NCI-H524 (cell line): Measurements from ENCODE around the gene TFG.
"Not testable (repeated sequence)": the region's sequence is repeated elsewhere in the genome, so short reads cannot be mapped to it uniquely, and the experiment has no call there.

ENCODE experiments used
- DNase-seq, 2 experiments: peaks; one replicate each; lab custom pipeline; 2025; lab: John Stamatoyannopoulos, UW

TFG gene

DNA sequence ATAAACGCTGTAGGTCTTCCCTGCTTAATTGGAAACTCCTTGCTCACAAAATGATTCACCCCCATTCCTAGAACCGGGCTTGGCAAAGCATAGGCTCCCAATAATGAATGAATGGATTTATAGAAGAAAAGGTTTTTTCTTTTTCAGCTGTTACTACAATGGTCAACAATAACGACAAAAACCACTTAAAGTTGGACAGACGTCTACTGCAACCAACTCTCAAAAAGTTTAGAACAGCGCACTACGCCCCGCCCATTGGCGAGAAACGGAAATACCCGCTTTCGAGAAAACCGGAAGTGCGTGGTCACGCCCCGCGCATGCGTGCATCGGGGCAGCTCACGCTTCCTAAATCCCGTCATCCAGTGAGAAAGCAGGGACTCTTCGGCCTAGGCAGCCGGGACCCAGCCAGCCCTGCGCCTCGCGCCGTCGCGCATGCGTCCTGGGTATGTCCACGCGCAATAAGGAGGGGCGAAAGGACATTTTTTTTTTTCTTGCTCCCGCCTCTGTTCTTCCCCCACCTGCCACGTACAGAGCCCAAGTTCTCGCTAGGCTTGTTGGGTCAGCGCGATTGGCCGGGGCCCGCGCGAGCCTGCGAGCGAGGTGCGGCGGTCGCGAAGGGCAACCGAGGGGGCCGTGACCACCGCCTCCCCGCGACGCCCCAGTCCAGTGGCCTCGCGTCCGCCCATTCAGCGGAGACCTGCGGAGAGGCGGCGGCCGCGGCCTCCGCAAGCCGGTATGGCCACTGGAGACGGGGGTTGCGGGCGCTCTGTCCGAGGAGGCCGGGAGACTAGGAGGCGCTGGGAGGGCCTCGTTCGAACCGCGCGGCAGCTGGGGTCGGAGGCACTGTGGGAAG, at the start of gene TFG:
TFG (plus strand) TSS at position 506 of the 853 bp plus-strand sequence. CDS start 4,192 bp downstream, outside the sequence.
- peak; percentile 99 to 100 for DNase-seq

DNA sequence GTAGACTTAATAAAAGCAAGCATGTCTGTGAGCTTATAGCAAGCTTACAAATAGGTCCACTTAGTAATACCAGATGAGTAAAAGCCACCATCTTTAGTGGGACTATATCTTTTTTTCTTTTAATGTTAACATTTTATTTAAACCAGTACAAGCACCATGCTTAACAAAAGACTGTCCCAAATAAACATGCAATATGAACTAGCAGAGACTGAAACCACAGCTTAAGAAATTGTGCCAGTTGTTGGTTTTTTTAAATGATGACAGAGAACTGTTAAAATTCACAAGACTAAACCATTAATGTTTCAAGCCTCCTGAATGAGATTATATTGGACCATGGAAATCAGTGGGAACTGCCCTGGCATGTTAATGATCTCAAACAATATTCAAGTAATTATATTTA, 48.0 kb upstream of the TFG start:
- not testable (repeated sequence) for DNase-seq

DNA sequence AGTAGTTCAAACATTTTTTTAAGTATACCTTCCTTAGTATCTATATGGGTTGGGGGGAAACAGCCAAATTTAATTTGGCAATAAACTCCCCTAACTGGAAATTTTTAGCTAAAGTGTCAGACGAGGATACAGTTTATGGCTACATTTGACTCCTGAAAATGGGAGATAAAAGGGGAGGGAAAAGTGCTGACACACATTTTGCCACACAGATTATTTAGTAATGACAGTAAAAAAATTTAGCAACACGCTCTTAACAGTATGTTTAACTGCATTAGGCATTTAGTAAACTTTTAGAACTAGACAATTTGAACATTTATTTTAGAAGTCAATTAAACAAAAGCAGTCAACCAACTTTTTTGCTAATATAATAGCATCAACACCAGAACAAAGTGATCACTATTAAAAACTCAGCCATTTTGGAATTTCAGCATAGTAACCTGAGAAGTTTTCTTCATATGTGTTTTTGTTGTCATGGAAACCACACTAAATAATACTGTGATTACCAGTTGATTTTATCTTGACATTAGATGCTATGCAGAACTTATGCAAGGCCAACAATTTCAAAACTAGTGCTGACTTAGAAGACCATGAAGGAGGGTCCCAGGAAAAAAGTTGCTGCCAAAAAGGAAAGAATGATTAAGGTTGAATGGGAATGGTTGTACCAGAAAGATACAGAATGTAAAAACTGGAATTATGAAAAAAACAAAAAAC, 47.0 kb upstream of the TFG start:
- no peak for DNase-seq

GRCh38 chr3:100665230-100665629, 44.1 kb upstream of the TFG start:
- no peak for DNase-seq

GRCh38 chr3:100666699-100667098, 42.6 kb upstream of the TFG start:
- peak; percentile 94 for DNase-seq

DNA sequence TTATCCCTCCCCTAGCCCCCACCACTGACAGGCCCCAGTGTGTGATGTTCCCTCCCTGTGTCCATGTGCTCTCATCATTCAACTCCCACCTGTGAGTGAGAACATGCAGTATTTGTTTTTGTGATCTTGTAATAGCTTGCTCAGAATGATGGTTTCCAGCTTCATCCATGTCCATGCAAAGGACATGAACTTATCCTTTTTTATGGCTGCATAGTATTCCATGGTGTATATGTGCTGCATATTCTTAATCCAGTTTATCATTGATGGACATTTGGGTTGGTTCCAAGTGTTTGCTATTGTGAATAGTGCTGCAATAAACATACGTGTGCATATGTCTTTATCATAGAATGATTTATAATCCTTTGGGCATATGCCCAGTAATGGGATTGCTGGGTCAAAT, 42.0 kb upstream of the TFG start:
- not testable (repeated sequence) for DNase-seq

DNA sequence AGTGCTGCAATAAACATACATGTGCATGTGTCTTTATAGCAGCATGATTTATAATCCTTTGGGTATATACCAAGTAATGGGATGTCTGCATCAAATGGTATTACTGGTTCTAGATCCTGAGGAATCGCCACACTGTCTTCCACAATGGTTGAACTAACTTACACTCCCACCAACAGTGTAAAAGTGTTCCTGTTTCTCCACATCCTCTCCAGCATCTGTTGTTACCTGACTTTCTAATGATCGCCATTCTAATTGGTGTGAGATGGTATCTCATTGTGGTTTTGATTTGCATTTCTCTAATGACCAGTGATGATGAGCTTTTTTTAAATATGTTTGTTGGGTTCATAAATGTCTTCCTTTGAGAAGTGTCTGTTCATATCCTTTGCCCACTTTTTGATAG, 38.3 kb upstream of the TFG start:
- not testable (repeated sequence) for DNase-seq

- DNase-seq = no peak
These were observed 27.8 kb upstream of the TFG start for GRCh38 chr3:100681496-100681895.

GRCh38 chr3:100682056-100682853, 27.0 kb upstream of the TFG start:
- no peak for DNase-seq

GRCh38 chr3:100682854-100683760, 26.2 kb upstream of the TFG start:
- no peak for DNase-seq

DNA sequence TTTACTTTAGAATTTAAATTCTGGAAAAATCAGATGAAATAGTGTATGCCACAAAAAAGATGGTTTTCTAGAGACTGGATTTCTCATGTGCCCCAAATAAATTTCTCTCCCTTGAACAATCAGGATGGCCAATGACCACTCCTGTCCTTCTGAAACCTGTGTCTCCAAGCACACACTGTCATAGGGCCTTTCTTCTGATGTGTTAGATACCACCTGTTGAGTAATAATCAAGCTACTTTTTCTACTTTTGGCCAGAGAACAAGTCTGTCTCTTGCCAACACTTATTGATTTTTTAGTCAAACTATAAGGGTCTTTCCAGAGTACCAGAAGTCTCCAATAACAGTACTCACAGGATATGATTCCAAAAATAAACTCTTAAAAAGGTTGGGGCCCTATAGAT, 16.1 kb upstream of the TFG start:
- DNase-seq = no peak

DNA sequence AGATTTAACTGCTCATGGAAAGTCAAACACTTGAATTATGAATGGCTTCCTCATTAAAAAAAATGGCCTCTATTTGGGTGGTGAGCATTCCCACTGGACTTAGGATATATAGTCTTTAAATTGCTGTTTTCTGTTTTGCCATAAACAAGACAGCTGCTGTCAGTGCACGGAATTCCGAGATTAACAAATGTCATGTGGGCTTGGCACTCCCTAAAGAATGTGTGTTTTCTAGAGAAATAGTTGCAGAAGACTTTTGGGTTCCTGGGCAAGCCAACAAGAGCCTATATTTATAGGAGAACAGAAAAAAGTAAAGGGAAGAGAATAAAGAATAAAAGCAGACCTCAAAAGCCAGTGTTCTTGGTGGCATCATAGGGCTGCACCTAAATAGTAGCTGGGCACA, 13.6 kb upstream of the TFG start:
- DNase-seq = no peak

DNA sequence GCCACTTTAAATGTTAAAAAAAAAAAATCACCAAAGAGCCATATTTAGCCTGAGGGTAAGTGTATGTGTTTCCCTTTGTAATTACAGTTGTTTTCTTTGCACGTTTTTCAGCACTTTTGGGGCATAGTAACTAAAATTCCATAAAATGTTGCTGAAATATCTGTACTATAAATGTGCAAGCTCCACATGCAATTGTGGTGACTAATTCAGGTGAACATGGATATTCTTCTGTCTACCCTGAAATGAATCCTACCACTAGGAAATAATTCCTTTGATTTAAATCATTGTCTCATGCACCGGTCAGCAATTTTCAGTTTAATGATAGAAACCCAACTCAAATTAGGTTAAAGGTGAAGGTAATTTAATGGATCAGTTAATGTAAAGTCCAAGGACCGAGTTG, 13.1 kb upstream of the TFG start:
- DNase-seq = no peak

DNA sequence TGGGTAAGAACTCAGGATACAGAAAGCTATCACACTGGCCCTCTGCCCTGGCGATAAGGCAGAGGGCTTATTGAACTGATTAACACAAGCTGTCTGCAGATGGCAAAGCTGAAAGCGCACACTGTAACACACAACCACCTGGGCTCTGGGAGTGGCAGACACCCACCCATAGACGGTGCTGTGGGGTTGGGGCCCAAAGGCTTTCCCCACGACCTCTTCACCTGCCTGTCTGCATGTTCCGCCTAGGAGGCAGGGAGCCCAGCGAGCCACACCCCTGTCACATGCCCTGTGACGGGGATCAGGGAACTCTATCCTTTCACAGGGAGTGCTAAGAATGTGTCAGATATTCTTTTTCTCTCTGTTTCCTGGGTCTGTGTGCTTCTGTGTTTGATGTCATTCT, 12.1 kb upstream of the TFG start:
- peak in 1 of 2 experiments; percentile 35 for DNase-seq

DNA sequence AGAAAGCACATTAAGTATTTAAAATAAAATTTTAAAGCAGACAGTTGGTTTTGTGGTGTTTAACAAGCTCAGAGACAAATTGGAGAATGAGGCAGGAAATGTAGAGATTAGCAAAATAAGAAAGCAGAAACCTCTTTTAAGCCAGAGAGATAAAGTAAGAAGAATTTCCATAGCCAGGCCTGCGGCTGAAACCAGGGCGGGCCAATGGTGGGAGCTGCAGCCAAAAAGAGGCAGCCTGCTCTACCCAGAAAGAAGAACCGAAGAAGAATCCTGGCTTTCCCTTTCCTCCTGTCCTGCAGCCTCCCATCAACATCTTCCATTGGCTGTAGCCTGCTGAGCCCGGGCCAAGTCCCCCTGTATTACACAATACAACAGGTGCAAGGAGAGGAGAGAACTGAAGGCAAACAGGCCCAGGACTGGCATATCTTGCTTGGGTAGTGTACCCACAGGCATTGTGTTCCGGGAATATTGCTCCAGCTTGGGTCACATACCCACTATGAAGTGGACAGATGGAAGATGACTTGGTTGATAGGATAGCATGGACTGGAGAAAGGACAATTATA, 11.5 kb upstream of the TFG start:
- no peak for DNase-seq

DNA sequence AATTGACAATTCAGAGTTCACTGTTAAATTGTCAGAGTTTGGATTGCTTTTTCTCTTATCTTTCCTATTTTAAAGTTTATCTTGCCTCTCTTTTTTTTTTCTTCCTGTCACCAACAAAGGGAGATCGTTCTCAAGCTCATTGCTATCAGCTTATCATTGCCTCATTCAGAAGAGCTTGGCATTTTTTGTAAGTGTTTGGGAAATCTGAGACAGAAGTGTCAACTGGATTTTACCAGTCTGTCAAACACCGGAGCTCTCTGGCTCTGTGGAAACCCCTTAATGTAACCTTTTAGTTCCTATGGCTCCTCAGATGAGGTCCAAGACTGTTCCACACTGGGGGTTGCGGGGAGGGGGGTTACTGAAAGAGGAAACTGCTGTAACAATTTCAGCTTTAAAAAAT, 10.6 kb upstream of the TFG start:
- no peak for DNase-seq

- DNase-seq = no peak
These were observed 8.6 kb upstream of the TFG start for GRCh38 chr3:100700708-100701107.

GRCh38 chr3:100702082-100702979, 7.0 kb upstream of the TFG start:
- DNase-seq = no peak

- no peak for DNase-seq
These were observed 6.3 kb upstream of the TFG start for GRCh38 chr3:100702980-100703345.

DNA sequence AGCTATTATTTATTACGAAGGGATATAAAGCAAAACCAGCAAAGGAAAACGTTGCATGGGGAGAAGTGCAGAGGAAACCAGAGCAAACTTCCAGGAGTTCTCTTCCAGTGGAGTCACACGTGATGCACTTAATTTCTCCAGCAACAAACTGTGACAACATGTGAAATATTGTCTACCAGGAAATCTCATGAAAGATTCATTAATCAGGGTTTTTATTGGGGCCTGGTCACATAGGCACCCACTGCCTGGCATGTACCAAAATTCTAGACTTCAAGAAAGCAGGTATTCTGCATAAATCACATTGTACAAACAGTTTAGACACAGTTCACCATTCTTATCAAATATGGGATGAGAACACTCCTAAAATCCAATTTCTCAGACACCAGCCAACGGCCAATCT, 5.4 kb upstream of the TFG start:
- DNase-seq = no peak
